Skeletal muscle satellite cell (primary cell): ENCODE measurements around the gene STOML3.

Source experiments
- H3K27me3 ChIP-seq: 2 replicates; pipeline ENCODE4 v1.7.0; 2013; ENCODE audit warnings: low read length; ENCODE audit not compliant: control insufficient read depth, insufficient read depth
- H3K36me3 ChIP-seq: 2 replicates; pipeline ENCODE4 v1.7.0; 2013; ENCODE audit warnings: mild to moderate bottlenecking, control low read depth, low read length; ENCODE audit not compliant: insufficient read depth
- H3K4me1 ChIP-seq: 2 replicates; pipeline ENCODE4 v1.7.0; 2013; ENCODE audit warnings: low read length; ENCODE audit not compliant: control insufficient read depth, insufficient read depth
- H3K4me2 ChIP-seq: 2 replicates; pipeline ENCODE4 v1.7.0; 2013; ENCODE audit warnings: mild to moderate bottlenecking, low read length
- H3K4me3 ChIP-seq: 2 replicates; pipeline ENCODE4 v1.7.0; 2013; ENCODE audit warnings: low read length
- H3K9ac ChIP-seq: 2 replicates; pipeline ENCODE4 v1.7.0; 2013; ENCODE audit warnings: mild to moderate bottlenecking, low read depth, low read length, moderate library complexity
- H3K9me3 ChIP-seq: replicated peaks from 2 replicates; pipeline ENCODE4 v1.7.0; 2013; ENCODE audit warnings: mild to moderate bottlenecking, control low read depth, low read length

STOML3 gene

GRCh38 chr13:38951525-38952313 lies 38.9 kb downstream of the STOML3 start:
- Histone ChIP-seq H3K4me1 (no peaks in the 10 kb centered on the region), H3K27me3 (peaks cover 12% of the 10 kb centered on the region), H3K36me3 (no peaks in the 10 kb centered on the region), H3K9me3 (no peaks in the 10 kb centered on the region), H3K9ac (no peak overlapping the region), H3K4me3 (no peak overlapping the region), H3K4me2 (no peak overlapping the region)

- H3K4me2 ChIP-seq: no peak overlapping the region
- no peaks in the 10 kb centered on the region for H3K4me1 ChIP-seq
- H3K27me3 ChIP-seq: peaks cover 12% of the 10 kb centered on the region
- H3K9ac ChIP-seq: no peak overlapping the region
- no peaks in the 10 kb centered on the region for H3K36me3 ChIP-seq
- no peaks in the 10 kb centered on the region for H3K9me3 ChIP-seq
- no peak overlapping the region for H3K4me3 ChIP-seq
These were observed 39.6 kb downstream of the STOML3 start for GRCh38 chr13:38950987-38951386.

GRCh38 chr13:38947054-38947453 lies 43.6 kb downstream of the STOML3 start:
- no peaks in the 10 kb centered on the region for H3K36me3 ChIP-seq
- H3K4me1 ChIP-seq: no peaks in the 10 kb centered on the region
- no peak overlapping the region for H3K4me3 ChIP-seq
- H3K9me3 ChIP-seq: no peaks in the 10 kb centered on the region
- no peak overlapping the region for H3K4me2 ChIP-seq
- H3K27me3 ChIP-seq: peaks cover 7% of the 10 kb centered on the region
- H3K9ac ChIP-seq: no peak overlapping the region

GRCh38 chr13:38944219-38944618 lies 46.4 kb downstream of the STOML3 start:
- Histone ChIP-seq H3K9ac (no peak overlapping the region), H3K4me1 (peaks cover 9% of the 10 kb centered on the region), H3K4me3 (no peak overlapping the region), H3K9me3 (no peaks in the 10 kb centered on the region), H3K36me3 (no peaks in the 10 kb centered on the region), H3K27me3 (peaks cover 7% of the 10 kb centered on the region), H3K4me2 (no peak overlapping the region)

GRCh38 chr13:38943231-38943630 lies 47.4 kb downstream of the STOML3 start:
- Histone ChIP-seq H3K9me3 (no peaks in the 10 kb centered on the region), H3K9ac (no peak overlapping the region), H3K36me3 (no peaks in the 10 kb centered on the region), H3K4me2 (no peak overlapping the region), H3K4me1 (peaks cover 9% of the 10 kb centered on the region), H3K27me3 (peaks cover under 1% of the 10 kb centered on the region), H3K4me3 (no peak overlapping the region)

- Histone ChIP-seq H3K36me3 (no peaks in the 10 kb centered on the region), H3K4me1 (peaks cover 9% of the 10 kb centered on the region), H3K9me3 (no peaks in the 10 kb centered on the region), H3K4me2 (peak overlapping the region; percentile 13), H3K9ac (no peak overlapping the region), H3K27me3 (no peaks in the 10 kb centered on the region), H3K4me3 (no peak overlapping the region)
These were observed 49.2 kb downstream of the STOML3 start for GRCh38 chr13:38941353-38941945.

- Histone ChIP-seq H3K9ac (no peak overlapping the region), H3K27me3 (no peaks in the 10 kb centered on the region), H3K36me3 (no peaks in the 10 kb centered on the region), H3K9me3 (no peaks in the 10 kb centered on the region), H3K4me3 (no peak overlapping the region), H3K4me2 (no peak overlapping the region), H3K4me1 (no peaks in the 10 kb centered on the region)
These were observed 56.8 kb downstream of the STOML3 start for GRCh38 chr13:38933786-38934185.

- H3K36me3 ChIP-seq: no peaks in the 10 kb centered on the region
- H3K4me1 ChIP-seq: no peaks in the 10 kb centered on the region
- H3K27me3 ChIP-seq: peaks cover 19% of the 10 kb centered on the region
- no peak overlapping the region for H3K9ac ChIP-seq
- H3K4me2 ChIP-seq: no peak overlapping the region
- no peaks in the 10 kb centered on the region for H3K9me3 ChIP-seq
- no peak overlapping the region for H3K4me3 ChIP-seq
These were observed 68.5 kb downstream of the STOML3 start for GRCh38 chr13:38922170-38922569.

- H3K4me2 ChIP-seq: no peak overlapping the region
- H3K4me3 ChIP-seq: no peak overlapping the region
- H3K4me1 ChIP-seq: no peaks in the 10 kb centered on the region
- no peaks in the 10 kb centered on the region for H3K9me3 ChIP-seq
- H3K36me3 ChIP-seq: no peaks in the 10 kb centered on the region
- H3K9ac ChIP-seq: no peak overlapping the region
- H3K27me3 ChIP-seq: peaks cover 21% of the 10 kb centered on the region
These were observed 69.5 kb downstream of the STOML3 start for GRCh38 chr13:38921081-38921480.
